ENCODE measurements around the gene SGSM2.

DNA sequence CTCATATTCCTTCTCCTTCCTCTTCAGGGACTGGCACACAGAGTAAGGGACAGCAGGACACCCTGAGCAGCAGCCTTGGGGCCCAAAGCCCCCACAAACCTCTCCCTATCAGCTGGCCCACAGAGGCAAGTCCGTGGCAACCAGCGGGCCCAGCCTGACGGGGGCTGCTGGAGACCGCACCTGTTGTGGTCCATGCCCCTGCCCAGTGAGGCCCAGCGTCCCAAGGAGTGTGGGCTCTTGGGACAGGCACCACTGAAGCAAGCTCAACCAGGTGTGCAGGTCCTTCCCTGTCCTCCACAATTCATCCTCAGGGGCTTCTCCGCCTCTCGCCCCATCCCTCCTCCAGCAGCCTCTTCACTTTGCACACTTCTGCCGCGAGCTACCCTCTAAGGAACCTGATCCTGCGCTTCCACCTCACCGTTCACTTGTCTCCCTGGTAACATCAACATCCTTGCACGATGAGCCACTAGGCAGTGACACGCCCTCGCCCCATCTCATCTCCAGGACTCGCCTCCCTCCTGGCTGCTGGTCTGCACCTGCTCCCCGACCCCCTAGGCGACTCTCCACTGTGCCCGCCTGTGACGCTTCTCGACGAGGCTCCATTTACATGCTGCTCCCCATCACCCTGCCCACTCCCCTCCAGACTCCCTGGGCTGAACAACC is 50.9 kb downstream of the SGSM2 start:
- TF ChIP-seq EZH2phosphoT487 (IDR thresholded peaks at IDR 0.05; ENCODE audit: unreplicated experiment) (no peak), JUNB (IDR thresholded peaks at IDR 0.05; ENCODE audit: unreplicated experiment) (no peak), EZH2 (IDR thresholded peaks at IDR 0.05; ENCODE audit: low read depth, unreplicated experiment) (no peak), POLR2AphosphoS5 (IDR thresholded peaks at IDR 0.05; ENCODE audit: low read depth) (no peak), NANOG (IDR thresholded peaks at IDR 0.05; ENCODE audit: borderline replicate concordance) (no peak), CREB1 (CRISPR knock-in tag; IDR thresholded peaks at IDR 0.05; ENCODE audit: low read depth) (no peak), ZNF114 (CRISPR knock-in tag; IDR thresholded peaks at IDR 0.05) (no peak), STAT1 (IDR thresholded peaks at IDR 0.05; ENCODE audit: unreplicated experiment) (no peak), ZNF331 (CRISPR knock-in tag; IDR thresholded peaks at IDR 0.05; ENCODE audit: low read depth) (no peak)
- TF ChIP-seq, protein P1, sequence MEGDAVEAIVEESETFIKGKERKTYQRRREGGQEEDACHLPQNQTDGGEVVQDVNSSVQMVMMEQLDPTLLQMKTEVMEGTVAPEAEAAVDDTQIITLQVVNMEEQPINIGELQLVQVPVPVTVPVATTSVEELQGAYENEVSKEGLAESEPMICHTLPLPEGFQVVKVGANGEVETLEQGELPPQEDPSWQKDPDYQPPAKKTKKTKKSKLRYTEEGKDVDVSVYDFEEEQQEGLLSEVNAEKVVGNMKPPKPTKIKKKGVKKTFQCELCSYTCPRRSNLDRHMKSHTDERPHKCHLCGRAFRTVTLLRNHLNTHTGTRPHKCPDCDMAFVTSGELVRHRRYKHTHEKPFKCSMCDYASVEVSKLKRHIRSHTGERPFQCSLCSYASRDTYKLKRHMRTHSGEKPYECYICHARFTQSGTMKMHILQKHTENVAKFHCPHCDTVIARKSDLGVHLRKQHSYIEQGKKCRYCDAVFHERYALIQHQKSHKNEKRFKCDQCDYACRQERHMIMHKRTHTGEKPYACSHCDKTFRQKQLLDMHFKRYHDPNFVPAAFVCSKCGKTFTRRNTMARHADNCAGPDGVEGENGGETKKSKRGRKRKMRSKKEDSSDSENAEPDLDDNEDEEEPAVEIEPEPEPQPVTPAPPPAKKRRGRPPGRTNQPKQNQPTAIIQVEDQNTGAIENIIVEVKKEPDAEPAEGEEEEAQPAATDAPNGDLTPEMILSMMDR (conservative IDR thresholded peaks at IDR 0.05; ENCODE audit: low read depth in 2 of 2), result no peak
- TF ChIP-seq, protein P2, sequence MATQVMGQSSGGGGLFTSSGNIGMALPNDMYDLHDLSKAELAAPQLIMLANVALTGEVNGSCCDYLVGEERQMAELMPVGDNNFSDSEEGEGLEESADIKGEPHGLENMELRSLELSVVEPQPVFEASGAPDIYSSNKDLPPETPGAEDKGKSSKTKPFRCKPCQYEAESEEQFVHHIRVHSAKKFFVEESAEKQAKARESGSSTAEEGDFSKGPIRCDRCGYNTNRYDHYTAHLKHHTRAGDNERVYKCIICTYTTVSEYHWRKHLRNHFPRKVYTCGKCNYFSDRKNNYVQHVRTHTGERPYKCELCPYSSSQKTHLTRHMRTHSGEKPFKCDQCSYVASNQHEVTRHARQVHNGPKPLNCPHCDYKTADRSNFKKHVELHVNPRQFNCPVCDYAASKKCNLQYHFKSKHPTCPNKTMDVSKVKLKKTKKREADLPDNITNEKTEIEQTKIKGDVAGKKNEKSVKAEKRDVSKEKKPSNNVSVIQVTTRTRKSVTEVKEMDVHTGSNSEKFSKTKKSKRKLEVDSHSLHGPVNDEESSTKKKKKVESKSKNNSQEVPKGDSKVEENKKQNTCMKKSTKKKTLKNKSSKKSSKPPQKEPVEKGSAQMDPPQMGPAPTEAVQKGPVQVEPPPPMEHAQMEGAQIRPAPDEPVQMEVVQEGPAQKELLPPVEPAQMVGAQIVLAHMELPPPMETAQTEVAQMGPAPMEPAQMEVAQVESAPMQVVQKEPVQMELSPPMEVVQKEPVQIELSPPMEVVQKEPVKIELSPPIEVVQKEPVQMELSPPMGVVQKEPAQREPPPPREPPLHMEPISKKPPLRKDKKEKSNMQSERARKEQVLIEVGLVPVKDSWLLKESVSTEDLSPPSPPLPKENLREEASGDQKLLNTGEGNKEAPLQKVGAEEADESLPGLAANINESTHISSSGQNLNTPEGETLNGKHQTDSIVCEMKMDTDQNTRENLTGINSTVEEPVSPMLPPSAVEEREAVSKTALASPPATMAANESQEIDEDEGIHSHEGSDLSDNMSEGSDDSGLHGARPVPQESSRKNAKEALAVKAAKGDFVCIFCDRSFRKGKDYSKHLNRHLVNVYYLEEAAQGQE (IDR thresholded peaks at IDR 0.05; ENCODE audit: unreplicated experiment), result no peak
- TF ChIP-seq, protein P3, sequence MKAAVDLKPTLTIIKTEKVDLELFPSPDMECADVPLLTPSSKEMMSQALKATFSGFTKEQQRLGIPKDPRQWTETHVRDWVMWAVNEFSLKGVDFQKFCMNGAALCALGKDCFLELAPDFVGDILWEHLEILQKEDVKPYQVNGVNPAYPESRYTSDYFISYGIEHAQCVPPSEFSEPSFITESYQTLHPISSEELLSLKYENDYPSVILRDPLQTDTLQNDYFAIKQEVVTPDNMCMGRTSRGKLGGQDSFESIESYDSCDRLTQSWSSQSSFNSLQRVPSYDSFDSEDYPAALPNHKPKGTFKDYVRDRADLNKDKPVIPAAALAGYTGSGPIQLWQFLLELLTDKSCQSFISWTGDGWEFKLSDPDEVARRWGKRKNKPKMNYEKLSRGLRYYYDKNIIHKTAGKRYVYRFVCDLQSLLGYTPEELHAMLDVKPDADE (IDR thresholded peaks at IDR 0.05), result no peak
- TF ChIP-seq, protein P4, sequence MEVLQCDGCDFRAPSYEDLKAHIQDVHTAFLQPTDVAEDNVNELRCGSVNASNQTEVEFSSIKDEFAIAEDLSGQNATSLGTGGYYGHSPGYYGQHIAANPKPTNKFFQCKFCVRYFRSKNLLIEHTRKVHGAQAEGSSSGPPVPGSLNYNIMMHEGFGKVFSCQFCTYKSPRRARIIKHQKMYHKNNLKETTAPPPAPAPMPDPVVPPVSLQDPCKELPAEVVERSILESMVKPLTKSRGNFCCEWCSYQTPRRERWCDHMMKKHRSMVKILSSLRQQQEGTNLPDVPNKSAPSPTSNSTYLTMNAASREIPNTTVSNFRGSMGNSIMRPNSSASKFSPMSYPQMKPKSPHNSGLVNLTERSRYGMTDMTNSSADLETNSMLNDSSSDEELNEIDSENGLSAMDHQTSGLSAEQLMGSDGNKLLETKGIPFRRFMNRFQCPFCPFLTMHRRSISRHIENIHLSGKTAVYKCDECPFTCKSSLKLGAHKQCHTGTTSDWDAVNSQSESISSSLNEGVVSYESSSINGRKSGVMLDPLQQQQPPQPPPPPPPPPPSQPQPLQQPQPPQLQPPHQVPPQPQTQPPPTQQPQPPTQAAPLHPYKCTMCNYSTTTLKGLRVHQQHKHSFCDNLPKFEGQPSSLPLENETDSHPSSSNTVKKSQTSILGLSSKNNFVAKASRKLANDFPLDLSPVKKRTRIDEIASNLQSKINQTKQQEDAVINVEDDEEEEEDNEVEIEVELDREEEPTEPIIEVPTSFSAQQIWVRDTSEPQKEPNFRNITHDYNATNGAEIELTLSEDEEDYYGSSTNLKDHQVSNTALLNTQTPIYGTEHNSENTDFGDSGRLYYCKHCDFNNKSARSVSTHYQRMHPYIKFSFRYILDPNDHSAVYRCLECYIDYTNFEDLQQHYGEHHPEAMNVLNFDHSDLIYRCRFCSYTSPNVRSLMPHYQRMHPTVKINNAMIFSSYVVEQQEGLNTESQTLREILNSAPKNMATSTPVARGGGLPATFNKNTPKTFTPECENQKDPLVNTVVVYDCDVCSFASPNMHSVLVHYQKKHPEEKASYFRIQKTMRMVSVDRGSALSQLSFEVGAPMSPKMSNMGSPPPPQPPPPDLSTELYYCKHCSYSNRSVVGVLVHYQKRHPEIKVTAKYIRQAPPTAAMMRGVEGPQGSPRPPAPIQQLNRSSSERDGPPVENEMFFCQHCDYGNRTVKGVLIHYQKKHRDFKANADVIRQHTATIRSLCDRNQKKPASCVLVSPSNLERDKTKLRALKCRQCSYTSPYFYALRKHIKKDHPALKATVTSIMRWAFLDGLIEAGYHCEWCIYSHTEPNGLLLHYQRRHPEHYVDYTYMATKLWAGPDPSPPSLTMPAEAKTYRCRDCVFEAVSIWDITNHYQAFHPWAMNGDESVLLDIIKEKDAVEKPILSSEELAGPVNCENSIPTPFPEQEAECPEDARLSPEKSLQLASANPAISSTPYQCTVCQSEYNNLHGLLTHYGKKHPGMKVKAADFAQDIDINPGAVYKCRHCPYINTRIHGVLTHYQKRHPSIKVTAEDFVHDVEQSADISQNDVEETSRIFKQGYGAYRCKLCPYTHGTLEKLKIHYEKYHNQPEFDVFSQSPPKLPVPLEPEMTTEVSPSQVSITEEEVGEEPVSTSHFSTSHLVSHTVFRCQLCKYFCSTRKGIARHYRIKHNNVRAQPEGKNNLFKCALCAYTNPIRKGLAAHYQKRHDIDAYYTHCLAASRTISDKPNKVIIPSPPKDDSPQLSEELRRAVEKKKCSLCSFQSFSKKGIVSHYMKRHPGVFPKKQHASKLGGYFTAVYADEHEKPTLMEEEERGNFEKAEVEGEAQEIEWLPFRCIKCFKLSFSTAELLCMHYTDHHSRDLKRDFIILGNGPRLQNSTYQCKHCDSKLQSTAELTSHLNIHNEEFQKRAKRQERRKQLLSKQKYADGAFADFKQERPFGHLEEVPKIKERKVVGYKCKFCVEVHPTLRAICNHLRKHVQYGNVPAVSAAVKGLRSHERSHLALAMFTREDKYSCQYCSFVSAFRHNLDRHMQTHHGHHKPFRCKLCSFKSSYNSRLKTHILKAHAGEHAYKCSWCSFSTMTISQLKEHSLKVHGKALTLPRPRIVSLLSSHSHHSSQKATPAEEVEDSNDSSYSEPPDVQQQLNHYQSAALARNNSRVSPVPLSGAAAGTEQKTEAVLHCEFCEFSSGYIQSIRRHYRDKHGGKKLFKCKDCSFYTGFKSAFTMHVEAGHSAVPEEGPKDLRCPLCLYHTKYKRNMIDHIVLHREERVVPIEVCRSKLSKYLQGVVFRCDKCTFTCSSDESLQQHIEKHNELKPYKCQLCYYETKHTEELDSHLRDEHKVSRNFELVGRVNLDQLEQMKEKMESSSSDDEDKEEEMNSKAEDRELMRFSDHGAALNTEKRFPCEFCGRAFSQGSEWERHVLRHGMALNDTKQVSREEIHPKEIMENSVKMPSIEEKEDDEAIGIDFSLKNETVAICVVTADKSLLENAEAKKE (CRISPR knock-in tag; IDR thresholded peaks at IDR 0.05), result no peak
